GM19397 (cell line): ENCODE results near the gene CFAP65.

Experiments used
- ATAC-seq: cut with Tn5 transposase; IDR thresholded peaks from one replicate; pipeline ENCODE4 v1.9.1; 2021; ENCODE audit warnings: mild to moderate bottlenecking, moderate library complexity; ENCODE audit not compliant: unreplicated experiment

CFAP65 gene

GRCh38 chr2:219017201-219017931, 23.9 kb downstream of the CFAP65 start:
- no peak for ATAC-seq

- no peak for ATAC-seq
Measured at GRCh38 chr2:219016721-219017120, 24.6 kb downstream of the CFAP65 start.

GRCh38 chr2:219010873-219011272, 30.4 kb downstream of the CFAP65 start:
- no peak for ATAC-seq

GRCh38 chr2:219010162-219010756, 31.1 kb downstream of the CFAP65 start:
- ATAC-seq = no peak

GRCh38 chr2:219009294-219009693, 32.0 kb downstream of the CFAP65 start:
- no peak for ATAC-seq

GRCh38 chr2:219003979-219004378, 37.3 kb downstream of the CFAP65 start:
- no peak for ATAC-seq

GRCh38 chr2:219003267-219003634, 38.1 kb downstream of the CFAP65 start:
- no peak for ATAC-seq

GRCh38 chr2:219002395-219003266, 38.7 kb downstream of the CFAP65 start:
- no peak for ATAC-seq

GRCh38 chr2:219001577-219002394, 39.5 kb downstream of the CFAP65 start:
- no peak for ATAC-seq

GRCh38 chr2:219001100-219001576, 40.2 kb downstream of the CFAP65 start:
- no peak for ATAC-seq

- no peak for ATAC-seq
Measured at GRCh38 chr2:219000569-219000960, 40.8 kb downstream of the CFAP65 start.

GRCh38 chr2:218999881-219000568, 41.3 kb downstream of the CFAP65 start:
- ATAC-seq = no peak

- ATAC-seq = no peak
Measured at GRCh38 chr2:218999021-218999880, 42.1 kb downstream of the CFAP65 start.

- ATAC-seq = no peak
Measured at GRCh38 chr2:218998414-218999002, 42.8 kb downstream of the CFAP65 start.

GRCh38 chr2:218997731-218998130, 43.6 kb downstream of the CFAP65 start:
- no peak for ATAC-seq

GRCh38 chr2:218996937-218997336, 44.4 kb downstream of the CFAP65 start:
- no peak for ATAC-seq

- ATAC-seq = peak; percentile 52
Measured at GRCh38 chr2:218995972-218996711, 45.2 kb downstream of the CFAP65 start.

GRCh38 chr2:218995561-218995960, 45.8 kb downstream of the CFAP65 start:
- no peak for ATAC-seq
